OCI-LY1 (cell line): ENCODE measurements around the gene ATP9B.

Source experiments
- CTCF ChIP-seq: fragments of 200-600 bp; sonication (generic), shearing (Covaris generic); IDR thresholded peaks from 2 replicates; pipeline ENCODE4 v1.5.1; 2017; ENCODE audit warnings: mild to moderate bottlenecking, antibody characterized with exemption, low read length, moderate library complexity, mixed read lengths
- EZH2 ChIP-seq: fragments of 200-600 bp; sonication (generic), shearing (Covaris generic); IDR thresholded peaks from 2 replicates; pipeline ENCODE4 v1.8.0; 2017; ENCODE audit warnings: borderline replicate concordance, mixed run types, mild to moderate bottlenecking, antibody characterized with exemption, low read length, moderate library complexity, mixed read lengths

- no peak for TF ChIP-seq EZH2
- TF ChIP-seq CTCF, result no peak
Observed at GRCh38 chr18:79366177-79367094, 297.2 kb downstream of the ATP9B start.
